Neural cell (in vitro differentiated cells): ENCODE results near the gene TBX4.

Experiments used
- CTCF ChIP-seq: fragments of 450-650 bp; IDR thresholded peaks from 2 replicates; pipeline ENCODE4 v1.5.1; 2014; ENCODE audit warnings: antibody characterized with exemption, mild to moderate bottlenecking, moderate library complexity; ENCODE audit not compliant: poor library complexity, severe bottlenecking
- EP300 ChIP-seq: fragments of 450-650 bp; conservative IDR thresholded peaks from 2 replicates; pipeline ENCODE4 v1.6.1; 2014; ENCODE audit warnings: antibody characterized with exemption, mild to moderate bottlenecking, moderate library complexity; ENCODE audit not compliant: poor library complexity, severe bottlenecking
- EZH2 ChIP-seq: fragments of 200-600, 300-800 bp; shearing (Covaris generic), sonication (generic); IDR thresholded peaks from 2 replicates; pipeline ENCODE4 v1.6.1; 2014; ENCODE audit warnings: antibody characterized with exemption, low read length, borderline replicate concordance, mild to moderate bottlenecking; ENCODE audit not compliant: insufficient read depth, poor library complexity, severe bottlenecking
- MXI1 ChIP-seq: fragments of 450-650 bp; conservative IDR thresholded peaks from 2 replicates; pipeline ENCODE4 v1.6.1; 2014; ENCODE audit warnings: antibody characterized with exemption, mild to moderate bottlenecking; ENCODE audit not compliant: poor library complexity, severe bottlenecking
- POLR2AphosphoS5 ChIP-seq: IDR thresholded peaks from 2 replicates; pipeline ENCODE4 v1.6.1; 2012
- RAD21 ChIP-seq: fragments of 450-650 bp; conservative IDR thresholded peaks from 2 replicates; pipeline ENCODE4 v1.6.1; 2014; ENCODE audit warnings: antibody characterized with exemption, mild to moderate bottlenecking, moderate library complexity
- REST ChIP-seq: IDR thresholded peaks from 2 replicates; pipeline ENCODE4 v1.6.1; 2012; ENCODE audit warnings: borderline replicate concordance
- TAF1 ChIP-seq: IDR thresholded peaks from 2 replicates; pipeline ENCODE4 v1.6.1; 2012; ENCODE audit warnings: low read depth

- TF ChIP-seq CTCF, result no peak
- TF ChIP-seq EZH2, result no peak
- no peak for TF ChIP-seq EP300
- TF ChIP-seq POLR2AphosphoS5, result no peak
- TF ChIP-seq TAF1, result no peak
- TF ChIP-seq RAD21, result no peak
- TF ChIP-seq MXI1, result no peak
- no peak for TF ChIP-seq REST
Observed at GRCh38 chr17:61487989-61488595, 35.9 kb downstream of the TBX4 start.
